SK-N-SH treated with all-trans-retinoic acid at 6 μM for 48 hours (cell line): ENCODE results near the gene SYK.

ENCODE experiments used
- ATAC-seq: fragments of 200-7000 bp; cut with Tn5 transposase; 3 replicates; pipeline ENCODE4 v1.9.1; 2020; ENCODE audit warnings: mild to moderate bottlenecking, moderate library complexity
- ARNTL ChIP-seq: fragments of 450-650 bp; formaldehyde crosslinking; IDR thresholded peaks from 2 replicates; pipeline ENCODE4 v1.5.0; 2020; ENCODE audit warnings: low read depth, mild to moderate bottlenecking, moderate library complexity, borderline replicate concordance
- BACH2 ChIP-seq: fragments of 250-450 bp; sonication (Bioruptor Pico); IDR thresholded peaks from 2 replicates; pipeline ENCODE4 v1.9.0; 2021; ENCODE audit warnings: mild to moderate bottlenecking, borderline replicate concordance
- CSDC2 ChIP-seq: fragments of 250-450 bp; sonication (Bioruptor Pico); IDR thresholded peaks from 2 replicates; pipeline ENCODE4 v1.5.0; 2020; ENCODE audit warnings: mild to moderate bottlenecking, moderate library complexity
- CSRNP3 ChIP-seq: fragments of 250-450 bp; sonication (Bioruptor Pico); IDR thresholded peaks from 2 replicates; pipeline ENCODE4 v1.5.1; 2021; ENCODE audit warnings: mild to moderate bottlenecking, moderate library complexity
- ESRRG ChIP-seq: fragments of 250-450 bp; sonication (Bioruptor Pico); IDR thresholded peaks from 2 replicates; pipeline ENCODE4 v1.6.1; 2021; ENCODE audit warnings: mild to moderate bottlenecking
- GLIS3 ChIP-seq: fragments of 250-450 bp; sonication (Bioruptor Pico); IDR thresholded peaks from 2 replicates; pipeline ENCODE4 v1.5.0; 2020; ENCODE audit warnings: mild to moderate bottlenecking, moderate library complexity
- ISL1 ChIP-seq: fragments of 250-450 bp; sonication (Bioruptor Pico); IDR thresholded peaks from 2 replicates; pipeline ENCODE4 v2.1.2; 2022; ENCODE audit warnings: mild to moderate bottlenecking, moderate library complexity
- OSR1 ChIP-seq: fragments of 250-450 bp; sonication (Bioruptor Pico); IDR thresholded peaks from 2 replicates; pipeline ENCODE4 v1.8.0; 2022; ENCODE audit warnings: moderate library complexity, mild to moderate bottlenecking, inconsistent platforms
- PATZ1 ChIP-seq: fragments of 250-450 bp; sonication (Bioruptor Pico); IDR thresholded peaks from 2 replicates; pipeline ENCODE4 v1.8.0; 2020; ENCODE audit warnings: mild to moderate bottlenecking, moderate library complexity, borderline replicate concordance
- POU6F1 ChIP-seq: fragments of 250-450 bp; sonication (Bioruptor Pico); IDR thresholded peaks from 2 replicates; pipeline ENCODE4 v1.8.0; 2021; ENCODE audit warnings: low read depth, mild to moderate bottlenecking, moderate library complexity, borderline replicate concordance
- PPARA ChIP-seq: fragments of 250-450 bp; sonication (Bioruptor Pico); IDR thresholded peaks from 2 replicates; pipeline ENCODE4 v1.5.0; 2020; ENCODE audit warnings: mild to moderate bottlenecking, borderline replicate concordance
- RARB ChIP-seq: fragments of 250-450 bp; sonication (Bioruptor Pico); IDR thresholded peaks from 2 replicates; pipeline ENCODE4 v1.8.0; 2021; ENCODE audit warnings: mild to moderate bottlenecking, moderate library complexity
- SNAI2 ChIP-seq: fragments of 250-450 bp; sonication (Bioruptor Pico); IDR thresholded peaks from 2 replicates; pipeline ENCODE4 v1.5.0; 2020; ENCODE audit warnings: mild to moderate bottlenecking, moderate library complexity
- TCF4 ChIP-seq: fragments of 250-450 bp; sonication (Bioruptor Pico); IDR thresholded peaks from 2 replicates; pipeline ENCODE4 v1.8.0; 2021; ENCODE audit warnings: mild to moderate bottlenecking, moderate library complexity, borderline replicate concordance
- TOX ChIP-seq: fragments of 250-450 bp; sonication (Bioruptor Pico); IDR thresholded peaks from 2 replicates; pipeline ENCODE4 v1.8.0; 2021; ENCODE audit warnings: mild to moderate bottlenecking, moderate library complexity, borderline replicate concordance
- ZC3H10 ChIP-seq: fragments of 250-450 bp; sonication (Bioruptor Pico); IDR thresholded peaks from 2 replicates; pipeline ENCODE4 v1.5.1; 2021; ENCODE audit warnings: mild to moderate bottlenecking, moderate library complexity
- ZFP3 ChIP-seq: fragments of 250-450 bp; sonication (Bioruptor Pico); IDR thresholded peaks from 2 replicates; pipeline ENCODE4 v1.5.0; 2020; ENCODE audit warnings: mild to moderate bottlenecking, moderate library complexity
- ZFP30 ChIP-seq: fragments of 450-650 bp; formaldehyde crosslinking; IDR thresholded peaks from 2 replicates; pipeline ENCODE4 v1.5.0; 2022; ENCODE audit warnings: mild to moderate bottlenecking, moderate library complexity
- ZNF565 ChIP-seq: fragments of 450-650 bp; formaldehyde crosslinking; conservative IDR thresholded peaks from 2 replicates; pipeline ENCODE4 v1.5.0; 2020; ENCODE audit warnings: low read depth, mild to moderate bottlenecking, moderate library complexity
- ZNF70 ChIP-seq: fragments of 450-650 bp; formaldehyde crosslinking; IDR thresholded peaks from 2 replicates; pipeline ENCODE4 v1.5.0; 2020; ENCODE audit warnings: mild to moderate bottlenecking, moderate library complexity
- ZNF8 ChIP-seq: fragments of 450-650 bp; formaldehyde crosslinking; IDR thresholded peaks from 2 replicates; pipeline ENCODE4 v1.5.0; 2020; ENCODE audit warnings: mild to moderate bottlenecking, moderate library complexity

Gene SYK

GRCh38 chr9:90770927-90771326 is 30.7 kb upstream of the SYK start:
- ATAC-seq, result no peak
- TF ChIP-seq TCF4 (CRISPR knock-in tag) (no peak), RARB (no peak), OSR1 (CRISPR knock-in tag) (no peak), ARNTL (CRISPR knock-in tag) (no peak), ZNF8 (CRISPR knock-in tag) (no peak), ZNF565 (CRISPR knock-in tag) (no peak), ZFP3 (no peak), ISL1 (CRISPR knock-in tag) (no peak), CSRNP3 (no peak), GLIS3 (CRISPR knock-in tag) (no peak), ZFP30 (CRISPR knock-in tag) (no peak), ZC3H10 (no peak), ESRRG (CRISPR knock-in tag) (no peak), TOX (CRISPR knock-in tag) (no peak), BACH2 (CRISPR knock-in tag) (no peak), PPARA (CRISPR knock-in tag) (no peak), CSDC2 (CRISPR knock-in tag) (no peak), SNAI2 (CRISPR knock-in tag) (no peak), PATZ1 (no peak), ZNF70 (CRISPR knock-in tag) (no peak)

- TF ChIP-seq ZC3H10 (no peak), SNAI2 (CRISPR knock-in tag) (no peak), PPARA (CRISPR knock-in tag) (no peak), RARB (no peak), ISL1 (CRISPR knock-in tag) (no peak), ZNF8 (CRISPR knock-in tag) (no peak), ZFP3 (no peak)
Measured at GRCh38 chr9:90772386-90772785, 29.2 kb upstream of the SYK start.

GRCh38 chr9:90773617-90774016 is 28.0 kb upstream of the SYK start:
- TF ChIP-seq TOX (CRISPR knock-in tag) (no peak), GLIS3 (CRISPR knock-in tag) (no peak), ESRRG (CRISPR knock-in tag) (no peak), SNAI2 (CRISPR knock-in tag) (no peak)
- TF ChIP-seq, all 23 proteins: peak for 0
- ATAC-seq, result no peak

More at GRCh38 chr9:90772386-90772785, 29.2 kb upstream of the SYK start:
- ATAC-seq, result no peak

GRCh38 chr9:90774071-90774470 is 27.5 kb upstream of the SYK start:
- ATAC-seq, result no peak
- TF ChIP-seq ZFP30 (CRISPR knock-in tag), result no peak
- no peak for TF ChIP-seq TOX (CRISPR knock-in tag)
- no peak for TF ChIP-seq ARNTL (CRISPR knock-in tag)
- no peak for TF ChIP-seq RARB
- TF ChIP-seq CSDC2 (CRISPR knock-in tag), result no peak
- TF ChIP-seq POU6F1 (CRISPR knock-in tag), result no peak
- no peak for TF ChIP-seq ZNF8 (CRISPR knock-in tag)
- TF ChIP-seq CSRNP3, result no peak
- no peak for TF ChIP-seq BACH2 (CRISPR knock-in tag)
- no peak for TF ChIP-seq GLIS3 (CRISPR knock-in tag)
- TF ChIP-seq PPARA (CRISPR knock-in tag), result no peak
